Kidney (tissue), 14 donors: Measurements from ENCODE around the gene COBL. TPM values are rescaled to one million over a fixed set of nuclear protein-coding genes. Genes with fewer than 3 reads are reported as not detected.

Experiments
- DNase-seq, 5 donors: peaks; one replicate each; pipeline ENCODE4 v3.0.0-alpha.2; 2013 to 2020
- FAIRE-seq: peaks from 2 replicates; lab custom pipeline; 2012; peaks lifted over from hg19 to GRCh38; lab: Jason Lieb, UNC
- H3K27ac ChIP-seq, 2 donors: one replicate each; pipeline ENCODE4 v1.7.0; 2013; ENCODE audit warnings: low read depth in 2 of 2, low read length in 2 of 2, inconsistent platforms in 1 of 2
- H3K27me3 ChIP-seq: one replicate; pipeline ENCODE4 v1.7.1; 2013; ENCODE audit warnings: low read length, inconsistent platforms; ENCODE audit not compliant: control insufficient read depth, insufficient read depth
- H3K36me3 ChIP-seq, 3 donors: one replicate each; pipeline versions ENCODE4 v1.7.0 to v1.7.1; 2013; ENCODE audit warnings: low read length in 3 of 3, control low read depth in 1 of 3, inconsistent platforms in 1 of 3; ENCODE audit not compliant: insufficient read depth in 3 of 3, control insufficient read depth in 2 of 3
- H3K4me1 ChIP-seq, 3 donors: one replicate each; pipeline versions ENCODE4 v1.7.0 to v1.7.1; 2013; ENCODE audit warnings: low read length in 3 of 3, inconsistent platforms in 1 of 3, low read depth in 1 of 3; ENCODE audit not compliant: control insufficient read depth in 2 of 3, insufficient read depth in 2 of 3
- H3K4me3 ChIP-seq, 3 donors: one replicate each; pipeline versions ENCODE4 v1.7.0 to v1.8.1; 2013; ENCODE audit warnings: low read length in 3 of 3, control low read depth in 1 of 3, inconsistent platforms in 1 of 3
- H3K9ac ChIP-seq, 3 donors: one replicate each; pipeline versions ENCODE4 v1.7.0 to v1.7.1; 2013; ENCODE audit warnings: low read length in 3 of 3, control low read depth in 1 of 3, inconsistent platforms in 1 of 3
- H3K9me3 ChIP-seq, 3 donors: one replicate each; pipeline versions ENCODE4 v1.7.0 to v1.7.1; 2013; ENCODE audit warnings: low read length in 3 of 3, control low read depth in 1 of 3, inconsistent platforms in 1 of 3; ENCODE audit not compliant: control insufficient read depth in 2 of 3, insufficient read depth in 1 of 3
- CTCF ChIP-seq: IDR thresholded peaks from 3 replicates; pipeline ENCODE4 v1.5.1; 2012; ENCODE audit warnings: mild to moderate bottlenecking, moderate library complexity, borderline replicate concordance; ENCODE audit not compliant: insufficient read depth; ENCODE audit errors: extremely low read depth
- intact Hi-C: fragments of 100-400 bp; cut with DNase I; formaldehyde crosslinking; loops from one replicate; pipeline ENCODE4 v1.11.1; 2022
- polyA plus RNA-seq: library from polyadenylated mRNA; stranded (reverse); fragments of 350-450 nt; fragmentation: Illumina TruSeq; extraction: RNeasy Lipid Tissue Mini Kit (QIAGEN cat#74804); gene quantifications from one replicate; pipeline ENCODE4 v1.2.3, GENCODE V29; 2014; ENCODE audit warnings: low read depth, low replicate concordance; ENCODE audit not compliant: insufficient read depth
- total RNA-seq: library from RNA; stranded (reverse); fragmentation: NEBNext Ultra II Directional; extraction: Animal tissue kit (Norgen Biotek cat#: 25700); gene quantifications from one replicate; pipeline ENCODE4 v1.2.1, GENCODE V29; 2021
- donor health status: control.
- donor health status: control.
- donor health status: control.
- donor health status: control.
- donor health status: control.
- donor health status: DM: yes; HTN: yes; CAD: no.
- donor health status: Normal renal cell carcinoma (clear cell type).

COBL gene
- total and polyA plus RNA-seq, 2 donors from 2014 or later: 9.8 to 42.7 TPM

- TF ChIP-seq CTCF: no peak
- DNase-seq (no peak), FAIRE-seq (no peak)
Measured at GRCh38 chr7:50988988-50989387, 327.6 kb downstream of the COBL start.

GRCh38 chr7:50988465-50988864, 328.1 kb downstream of the COBL start:
- no peak for FAIRE-seq

More at GRCh38 chr7:50988988-50989387, 327.6 kb downstream of the COBL start:
- intact Hi-C loops: no loop called here
- H3K27ac ChIP-seq: no peak overlapping the region
- no peaks in the 10 kb centered on the region for H3K9me3 ChIP-seq
- H3K9ac ChIP-seq: no peak overlapping the region
- no peaks in the 10 kb centered on the region for H3K27me3 ChIP-seq
- H3K4me1 ChIP-seq: no peaks in the 10 kb centered on the region
- H3K36me3 ChIP-seq: no peaks in the 10 kb centered on the region
- no peak overlapping the region for H3K4me3 ChIP-seq

GRCh38 chr7:50985096-50985495, 331.5 kb downstream of the COBL start:
- Histone ChIP-seq H3K9me3 (no peaks in the 10 kb centered on the region), H3K27ac (no peak overlapping the region), H3K4me1 (no peaks in the 10 kb centered on the region), H3K4me3 (no peak overlapping the region), H3K27me3 (no peaks in the 10 kb centered on the region), H3K36me3 (no peaks in the 10 kb centered on the region), H3K9ac (no peak overlapping the region)
- no peak for FAIRE-seq
- intact Hi-C loops: no loop called here
- no peak for DNase-seq
- TF ChIP-seq CTCF: no peak

More at GRCh38 chr7:50988465-50988864, 328.1 kb downstream of the COBL start:
- intact Hi-C loops: no loop called here
- Histone ChIP-seq H3K9ac (no peak overlapping the region), H3K9me3 (no peaks in the 10 kb centered on the region), H3K27me3 (no peaks in the 10 kb centered on the region), H3K4me3 (no peak overlapping the region), H3K27ac (no peak overlapping the region), H3K4me1 (no peaks in the 10 kb centered on the region), H3K36me3 (no peaks in the 10 kb centered on the region)
- DNase-seq: no peak
- TF ChIP-seq CTCF: no peak

- Histone ChIP-seq H3K9ac (no peak overlapping the region), H3K36me3 (no peaks in the 10 kb centered on the region), H3K9me3 (no peaks in the 10 kb centered on the region), H3K27ac (no peak overlapping the region), H3K27me3 (no peaks in the 10 kb centered on the region), H3K4me1 (no peaks in the 10 kb centered on the region), H3K4me3 (no peak overlapping the region)
- intact Hi-C loops: no loop called here
- no peak for TF ChIP-seq CTCF
- no peak for FAIRE-seq
- DNase-seq: no peak
Measured at GRCh38 chr7:50983850-50984249, 332.8 kb downstream of the COBL start.
